K562 (cell line): ENCODE results near the gene CMTM1. TPM values are rescaled to one million over a fixed set of nuclear protein-coding genes. Genes with fewer than 3 reads are reported as not detected.

Source experiments
- ASH1L ChIP-seq: fragments of 450-650 bp; IDR thresholded peaks from 2 replicates; pipeline ENCODE4 v1.6.1; 2018; ENCODE audit warnings: borderline replicate concordance, mild to moderate bottlenecking, low read depth; ENCODE audit not compliant: partially characterized antibody
- CEBPB ChIP-seq: fragments of 450-650 bp; IDR thresholded peaks from 2 replicates; pipeline ENCODE4 v1.6.1; 2016; ENCODE audit warnings: missing genetic modification characterization, missing compliant biosample characterization
- CTBP1 ChIP-seq: fragments of 450-650 bp; IDR thresholded peaks from 2 replicates; pipeline ENCODE4 v1.6.1; 2016; ENCODE audit warnings: borderline replicate concordance
- ETV1 ChIP-seq: fragments of 450-650 bp; conservative IDR thresholded peaks from 2 replicates; pipeline ENCODE4 v1.6.1; 2016; ENCODE audit warnings: missing genetic modification characterization, control low read depth, low read depth, missing compliant biosample characterization
- FOS ChIP-seq: IDR thresholded peaks from 3 replicates; pipeline ENCODE4 v1.6.1; 2011; ENCODE audit not compliant: insufficient read length; ENCODE audit errors: extremely low read depth
- FOSL1 ChIP-seq: fragments of 200-800 bp; sonication (Bioruptor generic); conservative IDR thresholded peaks from 2 replicates; pipeline ENCODE4 v1.6.1; 2016; ENCODE audit warnings: missing genetic modification characterization, missing compliant biosample characterization
- HLTF ChIP-seq: fragments of 450-650 bp; IDR thresholded peaks from 2 replicates; pipeline ENCODE4 v1.6.1; 2016
- HNRNPK ChIP-seq: fragments of 200-400 bp; formaldehyde crosslinking; IDR thresholded peaks from one replicate; pipeline ENCODE4 v1.6.1; 2018; ENCODE audit warnings: mild to moderate bottlenecking, low read depth, low read length; ENCODE audit not compliant: poor library complexity, severe bottlenecking
- JUN ChIP-seq, 2 experiments: sonication (generic) in 1 of 2; formaldehyde crosslinking in 1 of 2; IDR thresholded peaks; 2 replicates each; pipeline versions ENCODE4 v1.6.1 to v1.8.0; 2012 to 2022; ENCODE audit warnings: borderline replicate concordance in 2 of 2, mild to moderate bottlenecking in 2 of 2, improper control_type of control experiment in 1 of 2, low read depth in 1 of 2, low read length in 1 of 2, missing genetic modification reagents in 1 of 2
- L3MBTL2 ChIP-seq: fragments of 450-650 bp; IDR thresholded peaks from 2 replicates; pipeline ENCODE4 v1.6.1; 2016; ENCODE audit warnings: mild to moderate bottlenecking, moderate library complexity
- MYNN ChIP-seq, 2 experiments: sonication (generic); formaldehyde crosslinking in 1 of 2; IDR thresholded peaks; 2 replicates each; pipeline versions ENCODE4 v1.5.0 to v1.6.1; 2016 to 2020; ENCODE audit warnings: antibody characterized with exemption in 1 of 2, missing genetic modification reagents in 1 of 2
- NR2C2 ChIP-seq, 2 experiments: fragments of 200-800 bp in 1 of 2; sonication (Bioruptor generic) in 1 of 2; sonication (generic) in 1 of 2; formaldehyde crosslinking in 1 of 2; IDR thresholded peaks; 2 replicates each; pipeline versions ENCODE4 v1.6.1 to v1.8.0; 2016 to 2022; ENCODE audit warnings: mild to moderate bottlenecking in 1 of 2, missing compliant biosample characterization in 1 of 2, missing genetic modification characterization in 1 of 2, missing genetic modification reagents in 1 of 2
- SMAD3 ChIP-seq: fragments of 450-650 bp; formaldehyde crosslinking; conservative IDR thresholded peaks from 2 replicates; pipeline ENCODE4 v1.4.0; 2020; ENCODE audit warnings: mild to moderate bottlenecking
- SMARCA4 ChIP-seq: fragments of 450-650 bp; IDR thresholded peaks from 2 replicates; pipeline ENCODE4 v1.6.1; 2016
- SMARCE1 ChIP-seq: fragments of 450-650 bp; IDR thresholded peaks from 2 replicates; pipeline ENCODE4 v1.7.1; 2016; ENCODE audit warnings: mild to moderate bottlenecking
- U2AF2 ChIP-seq: fragments of 200-400 bp; formaldehyde crosslinking; optimal IDR thresholded peaks from 2 replicates; pipeline ENCODE3; 2017; ENCODE audit warnings: low read depth, mild to moderate bottlenecking, low read length
- ZNF12 ChIP-seq: sonication (generic); formaldehyde crosslinking; IDR thresholded peaks from 2 replicates; pipeline ENCODE4 v1.4.0; 2020; ENCODE audit warnings: mild to moderate bottlenecking, missing genetic modification reagents
- ZNF174 ChIP-seq: fragments of 250-450 bp; sonication (Bioruptor Pico); IDR thresholded peaks from 2 replicates; pipeline ENCODE4 v1.4.0; 2020; ENCODE audit warnings: mild to moderate bottlenecking
- ZNF253 ChIP-seq: fragments of 250-450 bp; sonication (Bioruptor Pico); conservative IDR thresholded peaks from 2 replicates; pipeline ENCODE4 v1.6.1; 2021; ENCODE audit warnings: mild to moderate bottlenecking
- ZNF41 ChIP-seq: fragments of 250-450 bp; sonication (Bioruptor Pico); conservative IDR thresholded peaks from 2 replicates; pipeline ENCODE4 v1.4.0; 2020; ENCODE audit warnings: mild to moderate bottlenecking
- ZNF586 ChIP-seq: fragments of 450-650 bp; formaldehyde crosslinking; conservative IDR thresholded peaks from 2 replicates; pipeline ENCODE4 v1.4.0; 2020; ENCODE audit warnings: mild to moderate bottlenecking, moderate library complexity
- polyA plus RNA-seq, 8 experiments: library from polyadenylated mRNA; depleted of rRNA in 4 of 8; stranded (reverse) in 5 of 8; unstranded in 3 of 8; fragments of >200 nt; fragmentation: Nextera tagmentation in 2 of 8; fragmentation: Illumina TruSeq in 1 of 8; extraction: Ambion mirVana in 2 of 8; extraction: Trizol in 1 of 8; gene quantifications; 2 replicates each; pipeline versions ENCODE4 v1.2.1 to v1.2.3, GENCODE V29; 2011 to 2014; ENCODE audit warnings: inconsistent platforms in 1 of 8, missing spikeins in 1 of 8
- total RNA-seq, 7 experiments: library from RNA; depleted of rRNA in 6 of 7; stranded (reverse); fragments of >200 nt in 6 of 7; fragmentation: Illumina TruSeq in 2 of 7; extraction: Trizol in 2 of 7; gene quantifications; 2 replicates each; pipeline versions ENCODE4 v1.2.1 to v1.2.3, GENCODE V29; 2011 to 2021; ENCODE audit warnings: low replicate concordance in 1 of 7
- TF ChIP-seq, protein P1 (sequence below): fragments of 250-450 bp; sonication (Bioruptor Pico); IDR thresholded peaks from 2 replicates; pipeline ENCODE4 v1.8.0; 2021; ENCODE audit warnings: moderate library complexity, mild to moderate bottlenecking, inconsistent platforms
- TF ChIP-seq, protein P2 (sequence below): sonication (generic); formaldehyde crosslinking; IDR thresholded peaks from 2 replicates; pipeline ENCODE4 v1.9.0; 2022; ENCODE audit warnings: mild to moderate bottlenecking, missing genetic modification reagents
- TF ChIP-seq, protein P3 (sequence below), 2 experiments: IDR thresholded peaks; 2 replicates each; pipeline ENCODE4 v1.6.1; 2011; ENCODE audit warnings: borderline replicate concordance in 1 of 2, control low read depth in 1 of 2, low read depth in 1 of 2, low read length in 1 of 2, mild to moderate bottlenecking in 1 of 2, mixed read lengths in 1 of 2, moderate library complexity in 1 of 2; ENCODE audit not compliant: insufficient read depth in 1 of 2, insufficient read length in 1 of 2, poor library complexity in 1 of 2, severe bottlenecking in 1 of 2; ENCODE audit errors: extremely low read depth in 1 of 2
- TF ChIP-seq, protein P4 (sequence below): fragments of 250-450 bp; sonication (Bioruptor Pico); IDR thresholded peaks from 2 replicates; pipeline ENCODE4 v1.4.0; 2020; ENCODE audit warnings: mild to moderate bottlenecking, moderate library complexity

The CMTM1 gene
- total and polyA plus RNA-seq, 9 of the 15 experiments (the other 6 are each of a cell fraction or from before 2014, with no cell fraction given), result 0.25 to 2.6 (median 1.1) TPM; not detected in 2

DNA sequence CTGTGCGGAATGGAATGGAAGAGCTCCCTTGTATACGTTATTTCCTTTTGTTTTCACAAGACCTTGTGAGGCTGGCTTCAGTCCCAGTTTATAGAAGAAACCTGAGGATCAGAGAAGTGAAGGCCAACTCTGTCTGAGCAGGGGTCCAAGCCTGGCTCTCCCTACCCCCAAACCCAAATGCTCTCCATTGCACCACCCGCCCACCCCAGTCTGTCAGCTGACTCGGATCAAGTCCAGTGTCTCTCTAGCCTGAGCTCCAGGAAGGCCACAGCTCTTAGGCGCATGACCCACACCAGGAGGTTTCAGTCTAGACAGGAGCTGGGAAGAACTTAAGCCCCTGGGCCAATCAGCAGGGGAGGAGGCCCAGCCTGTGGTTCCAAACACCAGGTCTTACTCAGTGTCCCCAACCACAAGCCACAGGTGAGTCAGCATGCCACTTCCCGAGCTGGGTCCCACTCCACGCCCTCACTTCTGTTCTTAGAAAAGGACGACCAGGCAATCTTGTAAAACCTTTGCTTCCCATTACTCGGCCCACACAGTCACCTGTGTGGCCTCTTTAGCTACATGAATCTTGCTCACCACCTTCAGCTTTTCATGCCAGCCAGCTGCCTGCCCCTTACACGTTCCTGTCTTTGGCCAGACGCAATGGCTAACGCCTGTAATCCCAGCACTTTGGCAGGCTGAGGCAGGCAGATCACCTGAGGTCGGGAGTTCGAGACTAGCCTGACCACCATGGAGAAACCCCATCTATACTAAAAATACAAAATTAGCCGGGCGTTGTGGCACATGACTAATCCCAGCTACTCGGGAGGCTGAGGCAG, 44.1 kb upstream of the CMTM1 start (continued):
- TF ChIP-seq CEBPB (tag), result no peak
- no peak for TF ChIP-seq HNRNPK
- no peak for TF ChIP-seq ZNF41 (CRISPR knock-in tag)
- TF ChIP-seq MYNN (IDR thresholded peaks at IDR 0.05), result 0 out of 2 replicates have a peak, but pooled peaks have one; percentile 45
- no peak for TF ChIP-seq MYNN (CRISPR knock-in tag; IDR thresholded peaks at IDR 0.05)
- TF ChIP-seq SMARCA4, result 0 out of 2 replicates have a peak, but pooled peaks have one; percentile 62
- peak; percentile 92 for TF ChIP-seq JUN (IDR thresholded peaks at IDR 0.05; ENCODE audit: borderline replicate concordance, low read depth, low read length)
- no peak; the same call in 1 of the 2 replicates for TF ChIP-seq JUN (CRISPR knock-in tag; IDR thresholded peaks at IDR 0.05; ENCODE audit: borderline replicate concordance)
- TF ChIP-seq SMARCE1, result peak; percentile 74; the same call in 1 of the 2 replicates
- no peak for TF ChIP-seq ZNF174 (CRISPR knock-in tag)
- TF ChIP-seq ASH1L, result no peak
- TF ChIP-seq, protein P1, sequence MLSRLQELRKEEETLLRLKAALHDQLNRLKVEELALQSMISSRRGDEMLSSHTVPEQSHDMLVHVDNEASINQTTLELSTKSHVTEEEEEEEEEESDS (CRISPR knock-in tag), result no peak
- no peak for TF ChIP-seq U2AF2
- TF ChIP-seq, protein P2, sequence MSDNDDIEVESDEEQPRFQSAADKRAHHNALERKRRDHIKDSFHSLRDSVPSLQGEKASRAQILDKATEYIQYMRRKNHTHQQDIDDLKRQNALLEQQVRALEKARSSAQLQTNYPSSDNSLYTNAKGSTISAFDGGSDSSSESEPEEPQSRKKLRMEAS (CRISPR knock-in tag), result peak; percentile 77
- peak; percentile 94 for TF ChIP-seq FOSL1 (tag)
- TF ChIP-seq, protein P3, sequence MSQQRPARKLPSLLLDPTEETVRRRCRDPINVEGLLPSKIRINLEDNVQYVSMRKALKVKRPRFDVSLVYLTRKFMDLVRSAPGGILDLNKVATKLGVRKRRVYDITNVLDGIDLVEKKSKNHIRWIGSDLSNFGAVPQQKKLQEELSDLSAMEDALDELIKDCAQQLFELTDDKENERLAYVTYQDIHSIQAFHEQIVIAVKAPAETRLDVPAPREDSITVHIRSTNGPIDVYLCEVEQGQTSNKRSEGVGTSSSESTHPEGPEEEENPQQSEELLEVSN (IDR thresholded peaks at IDR 0.05; ENCODE audit: borderline replicate concordance in 1 of 2, extremely low read depth in 1 of 2, insufficient read depth in 1 of 2, insufficient read length in 1 of 2, low read depth in 1 of 2, low read length in 1 of 2, poor library complexity in 1 of 2, severe bottlenecking in 1 of 2), result peak in 1 of 2 experiments; percentile 24
- peak; percentile 35; the same call in 1 of the 2 replicates for TF ChIP-seq L3MBTL2
- TF ChIP-seq ZNF12, result no peak
- TF ChIP-seq ZNF253, result no peak
- peak; percentile 33 for TF ChIP-seq FOS
- TF ChIP-seq SMAD3 (CRISPR knock-in tag), result no peak
- TF ChIP-seq HLTF, result no peak
- no peak for TF ChIP-seq ZNF586 (CRISPR knock-in tag)
- peak; percentile 48; the same call in 1 of the 2 replicates for TF ChIP-seq CTBP1
- no peak for TF ChIP-seq NR2C2 (CRISPR knock-in tag; IDR thresholded peaks at IDR 0.05)
- TF ChIP-seq NR2C2 (tag; IDR thresholded peaks at IDR 0.05), result peak; percentile 44; the same call in 1 of the 2 replicates
- TF ChIP-seq ETV1 (tag), result 0 out of 2 replicates have a peak, but pooled peaks have one; percentile 10
- TF ChIP-seq, protein P4, sequence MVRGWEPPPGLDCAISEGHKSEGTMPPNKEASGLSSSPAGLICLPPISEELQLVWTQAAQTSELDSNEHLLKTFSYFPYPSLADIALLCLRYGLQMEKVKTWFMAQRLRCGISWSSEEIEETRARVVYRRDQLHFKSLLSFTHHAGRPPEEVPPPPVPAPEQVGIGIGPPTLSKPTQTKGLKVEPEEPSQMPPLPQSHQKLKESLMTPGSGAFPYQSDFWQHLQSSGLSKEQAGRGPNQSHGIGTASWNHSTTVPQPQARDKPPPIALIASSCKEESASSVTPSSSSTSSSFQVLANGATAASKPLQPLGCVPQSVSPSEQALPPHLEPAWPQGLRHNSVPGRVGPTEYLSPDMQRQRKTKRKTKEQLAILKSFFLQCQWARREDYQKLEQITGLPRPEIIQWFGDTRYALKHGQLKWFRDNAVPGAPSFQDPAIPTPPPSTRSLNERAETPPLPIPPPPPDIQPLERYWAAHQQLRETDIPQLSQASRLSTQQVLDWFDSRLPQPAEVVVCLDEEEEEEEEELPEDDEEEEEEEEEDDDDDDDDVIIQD (CRISPR knock-in tag), result no peak
